ENCODE results near the gene ZNG1F.
"Not testable (repeated sequence)": the region's sequence is repeated elsewhere in the genome, so short reads cannot be mapped to it uniquely, and the experiment has no call there.

ZNG1F gene

DNA sequence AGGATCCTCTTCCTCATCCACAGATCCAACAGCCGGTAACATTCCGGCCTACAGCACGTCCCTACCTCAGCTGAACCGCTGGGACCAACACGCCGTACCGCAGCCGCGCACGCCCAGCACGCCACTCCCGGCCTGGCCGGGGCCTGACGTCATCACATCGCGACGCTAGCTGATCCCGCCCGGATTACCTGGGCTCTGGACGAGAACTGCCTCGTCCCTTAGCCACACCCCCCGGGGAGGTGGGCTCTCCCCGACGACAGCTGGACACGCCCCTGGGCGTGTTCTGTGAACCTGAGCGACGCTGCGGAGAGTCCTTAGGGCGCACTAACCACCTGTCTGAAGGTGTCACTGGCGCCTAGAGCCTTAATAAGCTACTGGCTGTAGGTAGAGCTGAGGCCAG, at the start of gene ZNG1F:
ZNG1F (minus strand) TSS at position 101 of the 400 bp plus-strand sequence; CDS start at position 42, 59 bp downstream.
- not testable (repeated sequence) for DNase-seq (ENCODE audit: low spot score)

DNA sequence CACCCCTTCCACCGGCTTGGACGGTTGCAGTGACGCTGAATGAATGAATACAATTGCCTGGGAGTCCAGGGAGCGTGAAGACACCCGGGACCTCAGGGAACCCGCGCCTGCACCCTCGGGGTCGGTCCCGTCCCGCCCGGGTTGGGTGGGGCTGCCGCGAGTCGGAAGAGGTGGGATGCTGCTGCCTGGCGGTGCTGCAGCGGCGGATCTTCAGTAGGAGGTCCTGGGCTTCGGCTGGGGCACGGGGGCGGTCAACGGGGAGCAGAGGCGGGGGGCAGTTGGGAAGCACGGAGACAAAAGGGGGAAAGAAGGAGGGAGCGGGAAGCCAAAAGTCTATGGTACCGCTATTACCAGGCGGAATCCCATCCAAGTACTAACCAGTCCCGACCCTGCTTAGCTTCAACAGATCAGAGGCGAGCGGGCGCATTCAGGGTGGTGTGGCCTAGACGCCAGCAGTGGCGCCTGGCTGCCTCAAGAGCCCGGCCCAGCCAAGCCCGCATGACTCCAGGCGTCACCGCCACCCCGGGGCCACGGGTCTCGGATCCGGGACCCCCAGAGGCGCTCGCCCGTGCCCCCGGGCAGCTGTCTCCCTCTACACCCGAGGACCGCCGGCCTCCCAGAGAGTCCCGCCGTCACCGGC, 48.1 kb upstream of the ZNG1F start:
- not testable (repeated sequence) for DNase-seq (ENCODE audit: low spot score)

DNA sequence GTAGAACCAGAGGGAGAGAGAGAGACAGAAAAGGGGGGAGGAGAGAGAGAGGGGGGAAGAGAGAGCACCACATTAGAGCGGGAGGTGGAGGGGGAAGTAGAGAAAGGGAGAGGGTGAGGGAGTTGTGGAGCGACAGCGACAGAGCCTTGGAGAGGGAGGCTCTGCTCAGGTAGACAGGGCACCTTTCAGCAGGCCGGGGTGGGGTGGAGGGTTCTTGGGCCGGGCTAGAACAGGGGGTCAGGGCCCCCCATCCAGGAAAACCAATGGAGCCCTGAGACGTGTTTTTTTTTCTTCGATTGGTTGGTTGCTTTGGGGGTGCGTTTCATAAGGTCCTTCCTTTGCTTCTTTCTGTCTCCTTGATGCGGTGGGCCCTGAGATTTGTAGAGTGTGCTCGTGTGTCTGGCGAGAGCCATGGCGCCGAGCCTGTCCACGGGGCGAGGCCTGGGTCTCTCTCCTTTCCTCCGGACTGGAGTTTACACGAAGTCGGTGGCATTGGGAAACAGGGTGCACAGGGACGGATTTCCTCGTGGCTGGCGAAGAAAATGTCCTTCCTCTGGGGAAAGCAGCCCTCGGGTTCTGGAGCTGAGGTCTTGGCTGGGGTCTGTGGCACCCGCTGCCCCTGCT, 47.5 kb upstream of the ZNG1F start:
- DNase-seq (ENCODE audit: low spot score), result not testable (repeated sequence)

DNA sequence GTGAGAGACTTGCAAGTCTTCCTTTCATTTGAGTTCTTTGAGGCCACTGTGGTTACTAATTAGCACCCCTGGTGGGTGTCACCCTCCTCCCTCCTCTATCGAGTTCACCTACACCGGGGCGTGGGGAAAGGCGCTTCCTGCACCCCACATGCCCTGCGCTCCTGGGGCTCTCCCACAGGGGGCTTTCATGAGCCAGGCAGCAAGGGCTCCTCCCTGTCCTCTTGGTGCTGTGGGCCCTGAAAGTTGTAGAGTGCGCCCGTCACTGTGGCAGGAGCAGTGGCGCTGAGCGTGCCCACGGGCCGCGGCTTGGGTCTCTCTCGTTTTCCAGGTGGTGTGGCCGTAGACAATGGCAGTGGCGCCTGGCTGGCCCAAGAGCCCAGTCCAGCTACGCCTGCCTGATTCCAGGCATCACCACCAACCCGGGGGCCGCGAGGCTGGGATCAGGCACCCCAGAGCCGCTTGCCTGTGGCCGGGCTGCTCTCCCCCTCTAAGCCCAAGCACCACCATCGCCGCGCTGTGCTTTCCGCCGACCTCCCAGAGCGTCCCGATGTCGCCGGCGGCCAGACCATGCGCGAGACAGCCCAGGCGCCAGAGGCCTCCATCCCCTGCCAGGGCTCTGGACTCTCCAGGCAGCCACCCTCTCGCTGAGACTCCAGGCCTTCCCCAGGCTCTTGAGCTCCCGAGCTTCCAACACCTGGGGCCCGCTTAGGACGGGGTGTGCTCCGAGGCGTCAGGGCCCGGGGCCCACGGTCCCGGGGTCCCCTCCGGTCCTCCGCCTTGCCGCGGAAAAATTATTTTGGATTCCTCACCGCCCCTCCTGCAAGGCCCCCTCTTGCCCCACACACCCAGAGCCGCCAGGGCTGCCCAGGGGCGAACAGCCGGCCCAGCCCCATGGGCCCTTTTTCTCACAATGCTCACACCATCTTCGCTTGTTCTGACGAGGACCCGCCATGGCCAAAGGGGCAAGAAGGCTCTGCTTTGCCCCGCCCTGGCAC, 46.0 kb upstream of the ZNG1F start:
- peak; percentile 23 for DNase-seq (ENCODE audit: low spot score)

DNA sequence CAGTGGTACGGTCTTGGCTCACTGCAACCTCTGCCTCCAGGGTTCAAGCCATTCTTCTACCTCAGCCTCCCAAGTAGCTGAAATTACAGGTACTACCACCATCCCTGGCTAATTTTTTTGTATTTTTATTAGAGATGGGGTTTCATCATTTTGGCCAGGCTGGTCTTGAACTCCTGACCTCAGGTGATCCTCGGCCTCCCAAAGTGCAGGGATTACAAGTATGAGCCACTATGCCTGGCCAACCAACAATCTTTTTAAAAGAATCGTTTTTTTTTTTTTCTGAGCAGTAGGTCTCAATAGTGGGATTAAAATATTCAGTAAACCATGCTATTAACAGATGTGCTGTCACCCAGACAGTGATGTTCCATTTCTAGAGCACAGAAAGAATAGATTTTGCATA, 45.1 kb upstream of the ZNG1F start:
- not testable (repeated sequence) for DNase-seq (ENCODE audit: low spot score)

DNA sequence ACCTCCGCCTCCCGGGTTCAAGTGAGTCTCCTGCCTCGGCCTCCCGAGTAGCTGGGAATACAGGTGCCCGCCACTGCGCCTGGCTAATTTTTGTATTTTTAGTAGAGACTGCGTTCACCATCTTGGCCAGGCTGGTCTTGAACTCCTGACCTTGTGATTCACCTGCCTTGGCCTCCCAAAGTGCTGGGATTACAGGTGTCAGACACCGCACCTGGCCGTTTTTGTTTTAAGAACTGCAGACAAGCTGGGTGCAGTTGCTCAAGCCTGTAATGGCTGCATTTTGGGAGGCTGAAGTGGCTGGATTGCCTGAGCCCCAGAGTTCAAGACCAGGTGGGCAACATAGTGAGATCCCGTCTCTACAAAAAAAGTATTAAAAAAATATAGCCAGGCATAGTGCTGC, 43.2 kb upstream of the ZNG1F start:
- peak; percentile 8 for DNase-seq (ENCODE audit: low spot score)

DNA sequence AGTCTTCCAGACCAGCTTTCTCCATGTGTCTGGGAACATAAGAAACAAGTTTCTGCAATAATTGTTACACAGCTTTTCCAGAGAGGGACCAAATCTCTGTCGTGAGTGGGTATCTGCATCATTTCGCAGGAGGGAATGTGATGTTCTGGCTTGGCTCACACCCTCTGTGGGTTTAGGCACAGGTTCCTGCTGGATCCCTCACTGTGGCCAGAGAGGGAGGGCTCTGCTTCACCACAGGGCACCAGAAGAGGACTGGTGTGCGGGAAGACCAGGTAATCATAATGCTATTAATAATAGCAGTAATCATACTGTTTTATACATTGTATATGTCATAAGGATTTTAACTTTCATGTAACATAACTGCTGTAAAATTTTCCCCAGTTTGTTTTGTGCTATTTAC, 41.3 kb upstream of the ZNG1F start:
- peak; percentile 11 for DNase-seq (ENCODE audit: low spot score)

DNA sequence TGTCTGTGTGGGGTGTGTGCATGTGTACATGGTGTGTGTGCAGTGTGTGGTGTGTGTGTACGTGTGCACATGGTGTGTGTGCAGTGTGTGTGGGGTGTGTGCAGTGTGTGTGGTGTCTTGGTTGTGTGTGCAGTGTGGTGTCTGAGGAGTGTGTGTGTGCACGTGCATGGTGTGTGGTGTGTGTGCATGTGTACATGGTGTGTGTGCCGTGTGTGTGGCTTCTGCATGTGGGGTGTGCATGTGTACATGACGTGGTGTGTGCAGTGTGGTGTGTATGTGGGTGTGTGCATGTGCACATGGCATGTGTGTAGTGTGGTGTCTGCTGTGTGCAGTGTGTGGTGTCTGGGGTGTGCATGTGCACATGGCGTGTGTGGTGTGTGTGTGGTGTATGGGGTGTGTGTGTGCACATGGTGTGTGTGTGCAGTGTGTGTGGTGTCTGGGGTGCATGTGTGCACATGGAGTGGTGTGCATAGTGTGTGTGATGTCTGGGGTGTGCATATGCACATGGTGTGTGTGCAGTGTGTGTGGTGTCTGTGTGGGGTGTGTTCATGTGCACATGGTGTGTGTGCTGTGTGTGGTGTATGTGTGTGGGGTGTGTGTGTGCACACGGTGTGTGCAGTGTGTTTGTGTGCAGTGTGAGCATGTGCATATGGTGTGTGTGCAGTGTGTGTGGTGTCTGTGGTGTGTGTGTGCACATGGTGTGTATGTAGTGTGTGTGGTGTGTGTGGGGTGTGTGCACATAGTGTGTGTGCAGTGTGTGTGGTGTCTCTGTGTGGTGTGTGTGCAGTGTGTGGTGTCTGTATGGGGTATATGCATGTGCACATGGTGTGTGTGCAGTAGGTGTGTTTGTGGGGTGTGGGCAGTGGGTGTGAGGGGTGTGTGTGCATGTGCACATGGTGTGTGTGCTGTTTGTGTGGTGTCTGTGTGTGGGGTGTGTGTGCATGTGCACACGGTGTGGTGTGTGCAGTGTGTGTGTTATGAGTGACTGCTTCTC, 40.6 kb upstream of the ZNG1F start:
- peak; percentile 7 for DNase-seq (ENCODE audit: low spot score)

DNA sequence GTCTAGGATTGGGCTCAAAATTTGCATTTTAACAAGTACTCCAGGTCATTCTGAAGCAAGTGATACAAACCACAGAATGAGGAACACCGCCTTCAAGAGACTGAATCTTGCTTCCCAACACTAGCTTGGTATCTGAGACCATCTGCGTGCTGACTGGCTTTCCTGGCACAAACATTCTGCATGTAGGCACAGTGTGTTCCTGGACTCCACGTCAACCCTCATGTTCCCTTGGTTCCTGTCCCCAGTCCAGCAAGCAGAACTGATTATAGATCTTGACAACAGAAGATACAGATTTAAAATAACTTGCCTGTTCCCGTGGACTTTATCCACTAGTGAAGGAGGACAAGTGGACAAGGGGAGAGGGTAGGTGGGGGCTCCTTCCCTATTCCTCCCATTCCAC, 30.7 kb upstream of the ZNG1F start:
- not testable (repeated sequence) for DNase-seq (ENCODE audit: low spot score)

DNA sequence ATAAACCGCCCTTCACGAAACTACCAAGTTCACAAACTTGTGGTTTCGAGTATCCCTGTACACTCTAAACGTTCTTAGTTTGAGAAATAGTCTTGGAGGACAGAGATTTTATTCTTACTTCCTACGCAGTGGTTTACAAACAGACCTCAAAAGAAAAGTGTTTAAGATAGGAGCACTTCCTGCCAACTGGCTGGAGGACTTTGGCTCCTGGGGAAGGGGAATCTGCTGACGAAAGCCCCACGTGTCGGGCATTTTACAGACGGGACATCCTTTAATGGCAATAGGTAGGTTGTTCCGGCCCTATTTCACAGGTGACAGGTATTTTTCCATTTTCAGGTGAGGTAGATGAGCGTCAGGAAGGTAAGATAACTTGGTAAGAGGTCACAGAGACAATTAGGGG, 678 bp downstream of the ZNG1F start:
- DNase-seq (ENCODE audit: low spot score), result not testable (repeated sequence)

DNA sequence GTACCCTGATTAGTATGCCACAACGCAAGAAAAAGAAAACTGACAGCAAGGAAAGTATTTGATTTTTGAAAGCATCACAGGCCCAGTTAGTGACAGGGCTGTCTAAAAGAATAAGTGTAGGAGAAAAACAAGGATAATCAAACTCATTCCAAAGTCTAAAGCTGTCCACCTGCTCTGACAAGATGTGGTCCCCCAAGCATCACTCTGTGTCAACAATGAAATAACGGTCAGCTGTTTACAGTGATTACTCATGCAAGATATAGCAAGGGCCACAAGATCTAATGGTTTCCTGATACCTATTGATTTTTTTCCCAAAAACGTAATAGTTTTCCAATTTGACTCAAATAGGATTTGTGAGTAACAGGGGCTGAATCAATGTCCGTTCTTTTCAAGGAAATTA, 14.1 kb downstream of the ZNG1F start:
- peak; percentile 0 for DNase-seq (ENCODE audit: low spot score)

DNA sequence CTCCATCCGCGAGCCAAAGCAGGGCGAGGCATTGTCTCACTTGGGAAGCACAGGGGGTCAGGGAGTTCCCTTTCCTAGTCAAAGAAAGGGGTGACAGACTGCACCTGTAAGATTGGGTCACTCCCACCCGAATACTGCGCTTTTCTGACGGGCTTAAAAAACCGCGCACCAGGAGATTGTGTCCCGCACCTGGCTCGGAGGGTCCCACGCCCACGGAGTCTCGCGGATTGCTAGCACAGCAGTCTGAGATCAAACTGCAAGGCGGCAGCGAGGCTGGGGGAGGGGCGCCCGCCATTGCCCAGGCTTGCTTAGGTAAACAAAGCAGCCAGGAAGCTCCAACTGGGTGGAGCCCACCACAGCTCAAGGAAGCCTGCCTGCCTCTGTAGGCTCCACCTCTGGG, 39.0 kb downstream of the ZNG1F start:
- DNase-seq (ENCODE audit: low spot score), result not testable (repeated sequence)

DNA sequence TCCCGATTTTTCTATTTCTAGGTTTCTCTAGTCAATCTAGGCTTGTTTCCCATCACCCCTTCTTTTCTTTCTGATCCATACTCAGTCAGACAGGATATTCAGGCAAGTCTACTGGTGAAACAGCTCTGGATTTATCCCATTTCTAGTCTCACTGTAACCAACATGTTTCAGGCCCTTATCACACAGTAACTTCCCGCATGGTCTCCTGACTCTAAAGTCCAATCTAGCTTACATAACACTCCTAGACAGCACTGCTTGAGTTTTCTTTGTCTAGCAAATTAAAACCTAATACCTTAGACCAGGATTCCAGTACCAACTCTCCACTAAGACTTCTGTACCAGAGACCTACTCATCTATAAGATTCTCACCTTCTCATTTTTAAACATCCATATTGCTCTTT, 47.2 kb downstream of the ZNG1F start:
- DNase-seq (ENCODE audit: low spot score), result not testable (repeated sequence)

DNA sequence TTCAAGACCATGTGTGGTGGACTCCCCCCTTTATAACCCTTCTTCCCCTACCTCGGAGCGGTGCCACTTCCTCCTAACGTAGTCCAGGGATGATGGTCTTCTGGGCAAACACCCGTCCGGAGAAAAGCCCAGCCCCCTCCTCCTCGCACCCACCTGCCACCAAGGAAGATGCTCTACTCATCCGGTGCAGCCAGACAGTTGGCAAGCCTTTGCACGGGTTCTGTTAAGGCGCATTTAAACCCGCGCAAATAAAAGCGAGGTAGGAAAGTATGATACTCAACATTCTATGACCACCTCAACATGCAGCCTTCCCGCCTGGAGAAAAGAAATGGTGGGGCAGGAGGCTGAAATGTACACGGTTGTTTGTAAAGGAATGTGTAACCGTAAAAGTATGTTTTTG, 60.5 kb downstream of the ZNG1F start, which contains the start of gene FOXD4L6:
FOXD4L6 (minus strand) TSS at position 101 of the 400 bp plus-strand sequence. CDS start 298 bp downstream, outside the sequence.
- not testable (repeated sequence) for DNase-seq (ENCODE audit: low spot score)

DNA sequence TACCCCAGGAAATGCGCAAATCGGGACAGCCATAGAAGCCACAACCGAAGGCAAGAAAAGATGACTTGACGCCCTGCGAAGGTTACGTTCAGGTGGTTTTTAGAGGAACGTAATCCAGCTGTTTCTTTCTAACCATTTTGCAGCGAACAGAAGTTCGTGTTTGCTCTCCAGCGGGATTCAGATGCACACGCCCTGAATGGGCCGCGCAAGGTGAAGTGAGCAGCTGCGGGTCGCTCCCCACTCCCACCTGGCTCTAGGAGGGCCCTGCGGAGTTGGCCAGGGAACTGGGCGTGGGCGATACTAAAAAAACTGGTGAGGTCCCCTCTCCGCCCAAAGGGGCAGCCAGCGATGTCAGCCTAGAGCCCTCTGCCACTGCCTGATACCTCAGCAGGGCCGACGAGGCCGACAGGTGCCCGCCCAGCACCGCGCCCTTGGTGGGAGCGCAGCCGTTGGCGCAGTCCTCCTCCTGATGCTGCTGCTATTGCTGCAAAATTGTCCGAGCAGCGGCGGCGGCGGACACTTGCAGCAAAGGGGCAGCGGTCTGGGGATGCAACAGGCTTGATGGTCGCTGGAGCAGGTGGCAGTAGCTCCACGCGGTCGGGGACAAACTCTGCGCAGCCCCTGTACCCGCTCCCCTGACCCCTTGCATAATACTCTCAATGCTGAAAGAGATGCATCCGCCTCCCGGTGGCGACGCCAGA, 62.2 kb downstream of the ZNG1F start:
- not testable (repeated sequence) for DNase-seq (ENCODE audit: low spot score)

DNA sequence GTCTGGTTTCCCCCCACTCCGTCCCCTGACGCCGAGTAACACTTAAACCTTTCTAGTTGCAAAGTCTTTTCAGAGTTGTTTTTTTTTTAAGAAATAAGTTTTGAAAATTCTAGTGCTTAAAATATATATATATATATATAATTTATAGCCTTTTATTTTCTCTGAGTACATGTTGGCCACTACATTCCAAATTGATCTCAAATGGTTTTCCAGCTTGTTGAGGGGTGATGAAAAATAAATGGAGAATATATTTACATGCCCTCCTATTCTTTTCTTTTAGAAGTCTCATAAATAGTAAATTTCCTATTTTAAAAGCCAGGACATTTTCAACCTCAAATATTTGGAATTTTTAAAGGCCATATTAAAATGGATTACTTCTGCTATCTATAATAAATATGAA, 63.2 kb downstream of the ZNG1F start:
- not testable (repeated sequence) for DNase-seq (ENCODE audit: low spot score)

DNA sequence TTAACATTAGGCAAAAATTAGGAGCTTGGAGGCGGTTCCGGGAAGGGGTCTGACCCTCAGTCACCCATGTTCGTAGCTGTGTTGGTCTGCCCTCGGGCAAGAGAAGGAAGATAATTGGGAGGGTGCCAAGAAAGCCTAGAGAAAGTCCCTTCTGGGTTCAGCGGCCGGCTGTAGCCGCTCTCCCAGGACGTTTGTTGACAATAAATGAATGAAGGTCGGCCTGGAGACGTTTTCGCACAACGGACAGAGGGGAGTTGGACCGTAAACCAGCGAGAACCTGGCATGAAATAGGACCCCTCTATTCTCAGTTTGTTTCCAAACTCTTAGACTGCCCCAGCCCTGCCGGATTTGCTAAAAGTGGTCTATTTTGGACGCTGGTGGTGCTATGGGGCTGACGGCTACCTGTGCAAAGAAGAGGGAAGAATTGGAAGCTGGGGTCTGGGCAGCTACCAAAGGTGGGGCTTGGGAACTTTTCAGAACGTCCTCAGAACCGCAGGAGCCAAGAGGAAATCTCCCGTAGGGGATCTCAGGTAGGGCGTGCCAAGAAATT, 63.9 kb downstream of the ZNG1F start:
- not testable (repeated sequence) for DNase-seq (ENCODE audit: low spot score)

DNA sequence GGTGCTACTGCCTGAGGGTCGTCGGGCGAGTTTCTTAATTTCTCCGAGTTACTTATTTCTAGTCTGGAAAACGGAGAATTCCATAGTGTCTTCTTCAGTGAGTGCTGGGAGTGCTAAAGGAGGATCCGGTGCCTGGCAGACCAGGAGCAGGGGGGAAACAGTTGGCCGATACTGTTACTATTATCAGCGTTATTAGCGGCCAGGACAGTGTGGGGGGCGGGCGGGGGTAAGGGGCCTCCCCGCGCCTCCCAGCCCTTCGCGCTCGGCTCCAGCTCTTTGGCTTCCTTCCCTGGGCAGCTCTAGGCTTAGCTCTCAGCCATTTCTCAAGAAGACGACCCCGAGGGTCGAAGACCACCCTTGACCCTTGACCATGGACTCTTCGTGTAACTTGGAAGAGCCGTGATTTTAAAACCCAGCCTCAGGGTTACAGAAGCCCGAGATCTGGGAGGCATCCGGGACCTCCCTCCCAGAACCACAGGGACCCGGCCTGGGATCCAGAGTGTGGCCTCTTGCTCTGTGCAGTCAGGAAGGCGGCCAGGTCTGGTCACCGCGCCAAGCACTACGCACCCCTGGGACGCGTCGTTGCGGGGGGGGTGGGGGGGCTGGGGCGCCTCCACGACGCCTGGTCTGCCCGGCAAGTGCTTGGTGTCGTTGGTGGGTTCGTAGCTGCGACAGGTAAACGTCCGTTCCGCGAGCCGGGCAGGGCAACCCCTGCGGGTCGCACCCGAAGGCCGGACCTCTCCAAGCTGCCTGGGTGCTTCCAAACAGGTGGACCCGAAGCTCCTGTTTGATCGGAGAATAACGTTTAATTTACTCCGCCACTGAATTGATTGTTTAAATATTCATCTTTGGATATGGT, 64.6 kb downstream of the ZNG1F start:
- not testable (repeated sequence) for DNase-seq (ENCODE audit: low spot score)

DNA sequence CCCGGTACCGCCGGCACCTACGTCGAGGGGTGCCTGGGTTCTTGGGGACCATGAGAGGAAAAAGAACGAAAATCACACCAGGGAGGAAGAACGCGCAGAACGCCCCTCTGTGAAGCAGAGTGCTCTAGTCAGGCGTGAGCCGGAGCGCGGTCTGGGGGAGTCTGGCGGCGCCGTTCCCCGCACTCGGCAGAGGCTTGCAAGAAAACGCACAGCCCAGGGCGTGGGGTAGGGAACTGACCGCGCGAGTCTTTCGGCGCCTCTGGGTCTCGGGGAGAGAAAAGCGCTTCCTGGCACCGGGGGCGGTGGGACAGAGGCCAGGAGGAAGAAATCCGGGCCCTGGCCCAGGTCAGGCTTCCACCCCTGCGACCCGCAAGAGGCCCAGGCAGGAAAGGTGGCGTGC, 65.3 kb downstream of the ZNG1F start:
- not testable (repeated sequence) for DNase-seq (ENCODE audit: low spot score)
